Measurements from ENCODE around the gene PHF10.

The PHF10 gene

DNA sequence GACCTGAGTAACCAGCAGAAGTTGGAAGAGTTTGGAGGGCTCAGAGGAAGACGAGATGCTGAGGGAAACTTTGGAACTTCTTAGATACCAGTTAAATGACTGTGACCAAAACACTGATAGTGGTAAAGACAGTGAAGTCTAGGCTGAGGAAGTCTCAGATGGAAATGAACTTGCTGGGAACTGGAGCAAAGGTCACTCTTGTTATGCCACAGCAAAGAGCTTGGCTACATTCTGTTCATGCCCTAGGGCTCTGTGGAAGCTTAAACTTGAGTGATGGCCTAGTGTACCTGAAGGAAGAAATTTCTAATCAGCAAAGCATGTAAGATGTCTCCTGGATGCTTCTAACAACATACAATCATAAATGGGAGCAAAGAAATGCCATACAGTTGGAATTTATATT, 47.2 kb downstream of the PHF10 start:
- DNase-seq (ENCODE audit: low spot score) = no peak

DNA sequence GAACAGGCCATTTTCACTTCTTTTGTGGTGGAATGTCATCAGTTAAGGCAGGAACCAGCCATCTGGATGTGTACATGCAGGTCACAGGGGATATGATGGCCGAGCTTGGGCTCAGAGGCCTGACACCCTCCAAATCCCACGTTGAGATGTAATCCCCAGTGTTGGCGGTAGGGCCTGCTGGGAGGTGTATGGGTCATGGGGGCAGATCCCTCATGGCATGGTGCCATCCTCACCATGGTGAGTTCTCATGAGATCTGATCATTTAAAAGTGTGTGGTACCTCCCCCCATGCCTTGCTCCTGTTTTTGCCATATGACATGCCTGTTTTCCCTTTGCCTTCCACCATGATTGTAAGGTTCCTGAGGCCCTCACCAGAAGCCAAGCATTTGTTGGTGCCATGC, 49.3 kb downstream of the PHF10 start:
- no peak for DNase-seq (ENCODE audit: low spot score)

- no peak for DNase-seq (ENCODE audit: low spot score)
These were observed 52.7 kb downstream of the PHF10 start for GRCh38 chr6:169671563-169671962.

DNA sequence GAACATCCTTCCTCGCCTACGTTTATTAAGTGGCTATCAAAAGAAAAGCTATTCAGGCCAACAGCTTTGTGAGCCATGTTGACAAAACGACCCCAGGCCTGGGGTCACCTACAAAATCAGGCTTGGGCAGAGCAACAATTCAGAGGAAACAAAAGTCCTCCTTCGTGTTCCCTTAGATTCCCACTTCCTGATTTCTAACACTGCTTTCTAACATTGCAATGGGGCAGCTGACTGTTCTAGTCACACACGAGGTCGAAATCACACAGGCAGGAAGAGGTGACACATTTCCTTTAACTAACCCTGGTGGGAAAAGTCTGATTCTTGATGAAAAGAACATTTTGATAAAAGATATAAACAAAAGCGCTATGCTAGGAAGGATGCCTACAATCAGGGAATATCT, 54.4 kb downstream of the PHF10 start:
- no peak for DNase-seq (ENCODE audit: low spot score)

DNA sequence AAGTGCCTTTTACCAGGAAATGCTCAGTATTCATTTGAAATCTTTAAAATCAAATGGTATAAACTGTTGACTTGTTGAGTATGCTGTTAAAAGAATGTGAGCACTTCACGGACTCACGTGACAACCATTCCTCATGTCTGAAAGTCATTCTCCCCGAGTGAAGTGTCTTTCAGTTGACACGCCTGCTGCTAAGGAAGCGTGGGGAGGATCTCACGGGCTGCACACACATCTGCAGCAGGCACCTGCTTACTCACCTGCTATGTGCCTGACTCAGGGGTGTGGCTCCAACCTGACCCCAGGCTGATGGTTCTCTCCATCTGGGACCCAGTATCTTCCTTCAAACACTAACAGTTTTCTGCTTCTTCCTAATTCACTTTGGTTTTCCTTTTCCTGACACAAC, 55.2 kb downstream of the PHF10 start:
- DNase-seq (ENCODE audit: low spot score) = no peak

GRCh38 chr6:169668203-169668847, 56.0 kb downstream of the PHF10 start:
- no peak for DNase-seq (ENCODE audit: low spot score)

GRCh38 chr6:169667716-169668115, 56.6 kb downstream of the PHF10 start:
- no peak for DNase-seq (ENCODE audit: low spot score)

- DNase-seq (ENCODE audit: low spot score) = no peak
These were observed 57.9 kb downstream of the PHF10 start for GRCh38 chr6:169666441-169666840.

- no peak for DNase-seq (ENCODE audit: low spot score)
These were observed 59.0 kb downstream of the PHF10 start for GRCh38 chr6:169665289-169665688.

- DNase-seq (ENCODE audit: low spot score) = no peak
These were observed 60.1 kb downstream of the PHF10 start for GRCh38 chr6:169664227-169664626.

GRCh38 chr6:169663468-169663867, 60.8 kb downstream of the PHF10 start:
- DNase-seq (ENCODE audit: low spot score) = no peak

DNA sequence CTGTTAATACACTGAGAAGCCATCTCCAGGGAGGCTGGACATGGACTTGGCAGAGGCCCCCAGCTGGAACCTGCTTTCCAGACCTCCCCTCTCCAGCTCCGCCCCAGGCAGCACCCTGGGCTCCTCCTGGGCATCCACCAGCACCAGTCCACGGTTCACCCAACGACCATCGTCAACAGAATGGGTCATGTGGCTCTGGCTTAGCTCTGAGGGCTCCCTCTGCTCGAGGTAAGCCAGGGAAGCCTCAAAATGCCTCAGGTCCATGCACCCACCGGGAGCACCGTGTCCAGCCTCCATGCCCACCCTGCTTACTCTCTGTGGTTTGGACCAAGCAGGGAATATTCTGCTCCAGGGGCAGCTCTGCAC, 62.9 kb downstream of the PHF10 start:
- DNase-seq (ENCODE audit: low spot score) = no peak

DNA sequence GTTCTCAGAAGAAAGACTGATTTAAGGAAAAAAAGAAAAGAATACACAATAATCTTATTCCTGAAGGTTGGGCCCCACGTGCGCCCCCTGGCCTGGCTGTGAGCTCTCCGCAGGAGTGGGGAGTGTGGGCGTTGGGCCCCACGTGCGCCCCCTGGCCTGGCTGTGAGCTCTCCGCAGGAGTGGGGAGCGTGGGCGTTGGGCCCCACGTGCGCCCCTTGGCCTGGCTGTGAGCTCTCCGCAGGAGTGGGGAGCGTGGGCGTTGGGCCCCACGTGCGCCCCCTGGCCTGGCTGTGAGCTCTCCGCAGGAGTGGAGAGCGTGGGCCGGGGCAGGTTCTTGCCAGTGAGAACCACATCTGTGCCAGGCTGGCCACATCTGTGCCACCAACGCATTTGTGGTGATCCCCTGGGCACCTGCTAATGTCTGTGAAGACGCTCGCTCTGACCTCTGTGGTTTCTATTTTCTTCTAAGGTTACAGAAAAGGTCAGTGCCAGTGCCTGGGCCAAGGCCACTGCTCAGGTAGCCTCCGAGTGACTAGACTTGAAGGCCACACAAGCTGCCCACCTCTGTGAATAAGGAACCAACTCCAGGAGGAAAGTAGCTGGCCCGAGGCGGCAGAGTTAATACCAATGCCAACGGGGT, 63.4 kb downstream of the PHF10 start:
- DNase-seq (ENCODE audit: low spot score) = no peak

GRCh38 chr6:169659820-169660610, 64.3 kb downstream of the PHF10 start:
- no peak for DNase-seq (ENCODE audit: low spot score)

GRCh38 chr6:169657284-169657610, 67.1 kb downstream of the PHF10 start:
- no peak for DNase-seq (ENCODE audit: low spot score)

GRCh38 chr6:169656546-169657283, 67.6 kb downstream of the PHF10 start:
- DNase-seq (ENCODE audit: low spot score) = no peak

GRCh38 chr6:169654598-169655391, 69.5 kb downstream of the PHF10 start:
- peak; percentile 87 for DNase-seq (ENCODE audit: low spot score)
